ENCODE results near the gene PEX14. TPM values are rescaled to one million over a fixed set of nuclear protein-coding genes. Genes with fewer than 3 reads are reported as not detected.

PEX14 gene
- total and polyA plus RNA-seq, 8 donors, result 17.3 to 22.9 (median 20.7) TPM

DNA sequence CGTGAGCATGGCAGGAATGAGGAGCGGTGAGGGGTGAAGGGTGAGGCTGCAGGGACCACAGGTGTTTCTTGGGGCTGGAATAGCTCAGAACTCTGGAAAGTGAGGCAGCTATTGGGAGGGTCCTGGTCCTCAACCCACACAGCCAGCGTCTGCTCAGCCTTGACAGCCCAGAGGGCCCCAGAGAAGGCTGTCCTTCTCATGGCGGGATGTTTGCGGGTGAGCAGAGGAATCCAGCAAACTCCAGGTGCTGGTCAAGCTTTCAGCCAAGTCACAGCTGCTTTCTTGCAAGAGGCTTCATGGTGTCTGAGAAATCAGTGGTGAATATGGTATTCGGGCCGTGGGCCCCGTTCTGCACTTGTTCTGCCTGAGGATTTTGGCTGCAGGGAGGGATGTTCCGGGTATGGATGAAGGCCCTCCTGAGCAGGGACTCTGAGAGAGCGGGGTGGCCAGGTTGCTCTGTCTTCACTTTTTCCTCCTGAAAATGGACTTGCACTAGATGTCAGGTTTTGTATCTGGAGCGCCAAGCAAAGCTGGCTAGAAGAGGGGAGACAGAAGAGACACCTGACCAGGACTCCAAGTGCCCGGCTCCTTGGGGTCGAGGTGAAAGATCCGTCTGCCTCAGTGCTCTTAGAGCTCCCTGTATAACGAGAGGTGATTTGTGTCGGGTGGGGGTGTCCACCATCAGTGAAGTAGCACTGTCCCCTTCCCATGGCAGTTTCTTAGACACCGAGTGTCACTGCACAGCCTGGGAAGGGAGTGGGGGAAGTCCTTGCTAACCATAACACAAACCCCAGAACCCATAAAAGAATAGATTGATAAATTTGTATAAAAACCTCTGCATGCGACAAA is 139.9 kb downstream of the PEX14 start:
- no peak overlapping the region for H3K4me3 ChIP-seq
- TF ChIP-seq, protein P1, sequence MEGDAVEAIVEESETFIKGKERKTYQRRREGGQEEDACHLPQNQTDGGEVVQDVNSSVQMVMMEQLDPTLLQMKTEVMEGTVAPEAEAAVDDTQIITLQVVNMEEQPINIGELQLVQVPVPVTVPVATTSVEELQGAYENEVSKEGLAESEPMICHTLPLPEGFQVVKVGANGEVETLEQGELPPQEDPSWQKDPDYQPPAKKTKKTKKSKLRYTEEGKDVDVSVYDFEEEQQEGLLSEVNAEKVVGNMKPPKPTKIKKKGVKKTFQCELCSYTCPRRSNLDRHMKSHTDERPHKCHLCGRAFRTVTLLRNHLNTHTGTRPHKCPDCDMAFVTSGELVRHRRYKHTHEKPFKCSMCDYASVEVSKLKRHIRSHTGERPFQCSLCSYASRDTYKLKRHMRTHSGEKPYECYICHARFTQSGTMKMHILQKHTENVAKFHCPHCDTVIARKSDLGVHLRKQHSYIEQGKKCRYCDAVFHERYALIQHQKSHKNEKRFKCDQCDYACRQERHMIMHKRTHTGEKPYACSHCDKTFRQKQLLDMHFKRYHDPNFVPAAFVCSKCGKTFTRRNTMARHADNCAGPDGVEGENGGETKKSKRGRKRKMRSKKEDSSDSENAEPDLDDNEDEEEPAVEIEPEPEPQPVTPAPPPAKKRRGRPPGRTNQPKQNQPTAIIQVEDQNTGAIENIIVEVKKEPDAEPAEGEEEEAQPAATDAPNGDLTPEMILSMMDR (IDR thresholded peaks at IDR 0.05), result no peak
- H3K27ac ChIP-seq, result no peak overlapping the region
- H3K27me3 ChIP-seq, result no peaks in the 10 kb centered on the region
- DNase-seq (no peak), ATAC-seq (no peak)
- no peaks in the 10 kb centered on the region for H3K4me1 ChIP-seq
- peaks cover 0 to 19% of the 10 kb centered on the region in 2 donors for H3K36me3 ChIP-seq
- H3K9me3 ChIP-seq, result no peaks in the 10 kb centered on the region
- intact Hi-C loops (cut with DNase I), result no loop called here

DNA sequence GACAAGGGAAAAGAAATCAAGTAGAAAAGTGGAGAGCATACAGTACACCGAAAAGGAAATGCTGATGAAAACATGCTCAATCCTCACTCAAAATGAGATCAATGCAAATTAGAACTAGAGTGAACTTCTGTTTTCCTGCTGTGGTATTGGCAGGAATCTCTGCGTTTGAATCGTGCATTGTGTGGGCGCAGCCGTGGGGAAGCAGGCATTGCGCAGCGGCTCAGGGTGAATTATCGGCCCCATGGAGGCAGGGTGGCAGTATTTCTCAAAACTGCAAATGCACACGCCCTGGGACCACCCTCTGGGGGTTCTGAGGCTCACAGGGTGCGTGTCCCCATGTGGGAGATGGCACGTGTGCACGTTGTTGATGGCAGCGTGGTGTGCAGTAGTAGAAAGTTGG is 140.6 kb downstream of the PEX14 start:
- no peaks in the 10 kb centered on the region for H3K4me1 ChIP-seq
- intact Hi-C loops (cut with DNase I), result no loop called here
- peaks cover 0 to 19% of the 10 kb centered on the region in 2 donors for H3K36me3 ChIP-seq
- H3K27ac ChIP-seq, result no peak overlapping the region
- H3K9me3 ChIP-seq, result no peaks in the 10 kb centered on the region
- TF ChIP-seq, protein P1 (IDR thresholded peaks at IDR 0.05), result no peak
- H3K27me3 ChIP-seq, result no peaks in the 10 kb centered on the region
- DNase-seq, result no peak
- no peak for ATAC-seq
- H3K4me3 ChIP-seq, result no peak overlapping the region

DNA sequence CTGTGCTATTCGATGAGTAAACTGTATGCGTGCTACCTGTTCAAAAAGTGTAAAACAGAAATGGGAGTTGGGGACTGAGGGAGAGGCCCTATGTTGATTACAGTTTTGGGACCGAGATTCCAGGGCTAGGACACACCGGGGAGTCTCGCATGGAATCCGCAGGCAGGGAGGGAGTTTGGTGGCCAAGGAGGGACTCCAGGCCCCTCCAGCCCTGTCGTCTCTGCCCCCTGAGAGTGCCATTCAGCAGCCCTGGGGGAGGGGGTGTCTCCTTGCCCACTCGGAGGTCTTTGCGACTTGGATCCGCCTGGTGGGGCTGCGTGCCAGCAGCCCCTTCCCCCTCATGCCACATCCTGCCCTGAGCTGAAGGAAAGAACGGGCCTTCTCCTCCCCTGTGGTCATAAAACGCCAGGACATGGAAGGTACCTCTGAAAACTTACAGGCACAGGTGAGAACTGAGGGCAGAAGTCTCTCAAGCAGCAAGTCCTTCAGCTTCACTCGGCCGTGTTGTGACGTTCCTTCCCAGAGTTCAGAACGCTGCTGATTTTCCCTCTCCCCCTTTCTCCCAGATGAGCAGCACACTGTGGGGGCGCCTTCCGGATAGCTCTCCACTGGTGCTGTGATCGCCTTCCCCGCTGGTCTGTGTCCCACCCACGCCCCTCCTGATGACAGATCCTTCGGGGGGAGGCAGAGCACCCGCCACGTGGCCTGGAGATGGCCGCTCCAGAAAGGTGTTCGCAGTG is 141.4 kb downstream of the PEX14 start:
- Histone ChIP-seq H3K9me3 (no peaks in the 10 kb centered on the region), H3K27ac (no peak overlapping the region), H3K4me3 (no peak overlapping the region), H3K4me1 (no peaks in the 10 kb centered on the region), H3K27me3 (no peaks in the 10 kb centered on the region), H3K36me3 (peaks cover 0 to 19% of the 10 kb centered on the region in 2 donors)
- TF ChIP-seq, protein P1 (IDR thresholded peaks at IDR 0.05), result no peak
- ATAC-seq, result no peak
- no peak for DNase-seq
- intact Hi-C loops (cut with DNase I), result no loop called here

DNA sequence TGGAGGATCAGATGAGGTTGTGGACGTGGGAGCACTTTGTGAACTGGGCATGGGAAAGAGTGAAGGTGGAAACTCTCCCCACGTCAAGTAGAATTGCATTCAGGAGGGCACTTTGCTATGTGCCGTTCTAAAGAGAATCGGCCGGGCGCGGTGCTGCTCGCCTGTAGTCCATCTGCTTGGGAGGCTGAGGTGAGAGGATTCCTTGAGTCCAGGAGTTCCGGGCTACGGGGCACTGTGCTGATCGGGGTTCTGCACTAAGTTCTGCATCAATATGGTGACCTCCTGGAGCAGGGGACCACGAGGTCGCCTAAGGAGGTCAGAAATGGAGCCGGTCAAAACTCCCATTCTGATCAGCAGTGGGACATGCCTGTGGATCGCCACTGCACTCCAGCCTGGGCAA is 141.9 kb downstream of the PEX14 start:
- Histone ChIP-seq H3K4me3 (no peak overlapping the region), H3K4me1 (no peaks in the 10 kb centered on the region), H3K9me3 (no peaks in the 10 kb centered on the region), H3K36me3 (peaks cover 0 to 22% of the 10 kb centered on the region in 2 donors), H3K27me3 (no peaks in the 10 kb centered on the region), H3K27ac (no peak overlapping the region)
- TF ChIP-seq, protein P1 (IDR thresholded peaks at IDR 0.05), result no peak
- DNase-seq (no peak), ATAC-seq (no peak)
- intact Hi-C loops (cut with DNase I), result no loop called here

DNA sequence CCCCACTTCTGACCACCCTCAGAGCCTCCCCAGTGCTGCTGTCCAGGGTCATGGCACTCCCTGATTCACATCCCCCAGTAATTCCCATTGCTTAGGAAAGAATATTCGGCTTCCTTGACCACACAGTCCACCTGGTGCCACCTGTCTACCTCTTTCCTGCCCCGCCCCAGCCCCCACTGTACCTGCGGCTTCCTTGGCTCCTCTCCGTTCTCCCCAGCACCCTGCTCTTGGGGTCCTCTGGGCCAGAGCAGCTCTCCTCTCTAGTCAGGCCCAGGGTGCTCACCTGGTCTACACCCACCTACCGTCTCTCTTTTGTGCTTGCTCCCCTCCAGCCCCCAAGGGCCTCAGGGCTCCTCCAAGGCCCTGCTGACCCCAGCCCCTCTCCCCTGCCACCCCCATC is 142.6 kb downstream of the PEX14 start:
- Histone ChIP-seq H3K4me1 (no peaks in the 10 kb centered on the region), H3K4me3 (no peak overlapping the region), H3K36me3 (peaks cover 0 to 25% of the 10 kb centered on the region in 2 donors), H3K27me3 (no peaks in the 10 kb centered on the region), H3K27ac (no peak overlapping the region), H3K9me3 (no peaks in the 10 kb centered on the region)
- DNase-seq (no peak), ATAC-seq (no peak)
- intact Hi-C loops (cut with DNase I), result no loop called here
- TF ChIP-seq, protein P1 (IDR thresholded peaks at IDR 0.05), result no peak
